KMS-11 (cell line): Measurements from ENCODE around the gene DSC2.

Experiments used
- H2AFZ ChIP-seq: fragments of 200-600 bp; sonication (generic); 2 replicates; pipeline ENCODE4 v1.6.1; 2016; ENCODE audit warnings: antibody characterized with exemption, mixed run types, low read depth
- H3K27ac ChIP-seq: fragments of 200-600 bp; sonication (generic); 2 replicates; pipeline ENCODE4 v1.6.1; 2016; ENCODE audit warnings: mild to moderate bottlenecking, mixed run types
- H3K27me3 ChIP-seq: fragments of 200-600 bp; sonication (generic); 2 replicates; pipeline ENCODE4 v1.6.1; 2017; ENCODE audit warnings: mild to moderate bottlenecking, low read depth, mixed run types, moderate library complexity; ENCODE audit not compliant: insufficient read depth
- H3K36me3 ChIP-seq: fragments of 200-600 bp; sonication (generic); 2 replicates; pipeline ENCODE4 v1.6.1; 2017; ENCODE audit warnings: mild to moderate bottlenecking, mixed run types; ENCODE audit not compliant: insufficient read depth
- H3K4me1 ChIP-seq: fragments of 200-600 bp; sonication (generic); 2 replicates; pipeline ENCODE4 v1.6.1; 2016; ENCODE audit warnings: mild to moderate bottlenecking, low read depth, mixed run types; ENCODE audit not compliant: poor library complexity, severe bottlenecking
- H3K4me2 ChIP-seq: fragments of 200-600 bp; sonication (generic); 2 replicates; pipeline ENCODE4 v1.7.0; 2016; ENCODE audit warnings: mild to moderate bottlenecking, mixed run types
- H3K4me3 ChIP-seq: fragments of 200-600 bp; sonication (generic); IDR thresholded peaks from 2 replicates; pipeline ENCODE4 v1.6.1; 2017; ENCODE audit warnings: low read depth, low read length, mixed read lengths; ENCODE audit not compliant: insufficient read depth
- H3K79me2 ChIP-seq: fragments of 200-600 bp; sonication (generic); 2 replicates; pipeline ENCODE4 v1.6.1; 2016; ENCODE audit warnings: low read depth, mixed run types; ENCODE audit not compliant: insufficient read depth
- H3K9ac ChIP-seq: fragments of 200-600 bp; sonication (generic); 2 replicates; pipeline ENCODE4 v1.6.1; 2016; ENCODE audit warnings: mild to moderate bottlenecking, mixed run types
- H4K20me1 ChIP-seq: fragments of 200-600 bp; sonication (generic); 2 replicates; pipeline ENCODE4 v1.6.1; 2016; ENCODE audit warnings: mild to moderate bottlenecking, mixed run types; ENCODE audit not compliant: insufficient read depth
- CTCF ChIP-seq: fragments of 200-600 bp; sonication (generic); conservative IDR thresholded peaks from 2 replicates; pipeline ENCODE4 v1.6.1; 2017; ENCODE audit warnings: low read depth, mild to moderate bottlenecking, antibody characterized with exemption, low read length, moderate library complexity, mixed read lengths

Gene DSC2

GRCh38 chr18:31048216-31048615 is 54.0 kb downstream of the DSC2 start:
- Histone ChIP-seq H3K4me1 (no peaks in the 10 kb centered on the region), H3K9ac (no peak overlapping the region), H3K4me3 (no peak overlapping the region), H3K27me3 (no peaks in the 10 kb centered on the region), H3K79me2 (no peaks in the 10 kb centered on the region), H3K4me2 (no peak overlapping the region), H3K27ac (no peak overlapping the region), H3K36me3 (no peaks in the 10 kb centered on the region), H2AFZ (no peak overlapping the region), H4K20me1 (no peaks in the 10 kb centered on the region)
- no peak for TF ChIP-seq CTCF

- TF ChIP-seq CTCF = no peak
- H2AFZ ChIP-seq = no peak overlapping the region
- H3K9ac ChIP-seq = no peak overlapping the region
- H4K20me1 ChIP-seq = no peaks in the 10 kb centered on the region
- no peaks in the 10 kb centered on the region for H3K27me3 ChIP-seq
- no peak overlapping the region for H3K27ac ChIP-seq
- no peaks in the 10 kb centered on the region for H3K36me3 ChIP-seq
- no peak overlapping the region for H3K4me3 ChIP-seq
- H3K4me1 ChIP-seq = no peaks in the 10 kb centered on the region
- H3K79me2 ChIP-seq = no peaks in the 10 kb centered on the region
- H3K4me2 ChIP-seq = no peak overlapping the region
Observed at GRCh38 chr18:31046916-31047315, 55.3 kb downstream of the DSC2 start.

- Histone ChIP-seq H3K36me3 (no peaks in the 10 kb centered on the region), H3K9ac (no peak overlapping the region), H3K27me3 (no peaks in the 10 kb centered on the region), H4K20me1 (no peaks in the 10 kb centered on the region), H3K4me3 (no peak overlapping the region), H2AFZ (no peak overlapping the region), H3K27ac (no peak overlapping the region), H3K79me2 (no peaks in the 10 kb centered on the region), H3K4me2 (no peak overlapping the region), H3K4me1 (no peaks in the 10 kb centered on the region)
- TF ChIP-seq CTCF = no peak
Observed at GRCh38 chr18:31045599-31045998, 56.6 kb downstream of the DSC2 start.

- H3K9ac ChIP-seq = no peak overlapping the region
- H3K27ac ChIP-seq = no peak overlapping the region
- no peak overlapping the region for H3K4me2 ChIP-seq
- H2AFZ ChIP-seq = no peak overlapping the region
- H3K27me3 ChIP-seq = no peaks in the 10 kb centered on the region
- H3K4me1 ChIP-seq = no peaks in the 10 kb centered on the region
- no peak for TF ChIP-seq CTCF
- H3K36me3 ChIP-seq = no peaks in the 10 kb centered on the region
- no peaks in the 10 kb centered on the region for H3K79me2 ChIP-seq
- no peaks in the 10 kb centered on the region for H4K20me1 ChIP-seq
- no peak overlapping the region for H3K4me3 ChIP-seq
Observed at GRCh38 chr18:31044926-31045325, 57.3 kb downstream of the DSC2 start.

GRCh38 chr18:31043709-31044108 is 58.5 kb downstream of the DSC2 start:
- Histone ChIP-seq H3K79me2 (no peaks in the 10 kb centered on the region), H3K4me3 (no peak overlapping the region), H3K27me3 (no peaks in the 10 kb centered on the region), H4K20me1 (no peaks in the 10 kb centered on the region), H3K9ac (no peak overlapping the region), H3K4me1 (no peaks in the 10 kb centered on the region), H2AFZ (no peak overlapping the region), H3K36me3 (no peaks in the 10 kb centered on the region), H3K27ac (no peak overlapping the region), H3K4me2 (no peak overlapping the region)
- TF ChIP-seq CTCF = no peak
